DMS114 treated with DMSO at 0.1 percent for 48 hours (cell line): ENCODE data around the gene SRGAP3.
"Not testable (repeated sequence)": the region's sequence is repeated elsewhere in the genome, so short reads cannot be mapped to it uniquely, and the experiment has no call there.

Source experiments
- DNase-seq: peaks from one replicate; lab custom pipeline; 2025; ENCODE audit not compliant: unreplicated experiment; lab: John Stamatoyannopoulos, UW

SRGAP3 gene

DNA sequence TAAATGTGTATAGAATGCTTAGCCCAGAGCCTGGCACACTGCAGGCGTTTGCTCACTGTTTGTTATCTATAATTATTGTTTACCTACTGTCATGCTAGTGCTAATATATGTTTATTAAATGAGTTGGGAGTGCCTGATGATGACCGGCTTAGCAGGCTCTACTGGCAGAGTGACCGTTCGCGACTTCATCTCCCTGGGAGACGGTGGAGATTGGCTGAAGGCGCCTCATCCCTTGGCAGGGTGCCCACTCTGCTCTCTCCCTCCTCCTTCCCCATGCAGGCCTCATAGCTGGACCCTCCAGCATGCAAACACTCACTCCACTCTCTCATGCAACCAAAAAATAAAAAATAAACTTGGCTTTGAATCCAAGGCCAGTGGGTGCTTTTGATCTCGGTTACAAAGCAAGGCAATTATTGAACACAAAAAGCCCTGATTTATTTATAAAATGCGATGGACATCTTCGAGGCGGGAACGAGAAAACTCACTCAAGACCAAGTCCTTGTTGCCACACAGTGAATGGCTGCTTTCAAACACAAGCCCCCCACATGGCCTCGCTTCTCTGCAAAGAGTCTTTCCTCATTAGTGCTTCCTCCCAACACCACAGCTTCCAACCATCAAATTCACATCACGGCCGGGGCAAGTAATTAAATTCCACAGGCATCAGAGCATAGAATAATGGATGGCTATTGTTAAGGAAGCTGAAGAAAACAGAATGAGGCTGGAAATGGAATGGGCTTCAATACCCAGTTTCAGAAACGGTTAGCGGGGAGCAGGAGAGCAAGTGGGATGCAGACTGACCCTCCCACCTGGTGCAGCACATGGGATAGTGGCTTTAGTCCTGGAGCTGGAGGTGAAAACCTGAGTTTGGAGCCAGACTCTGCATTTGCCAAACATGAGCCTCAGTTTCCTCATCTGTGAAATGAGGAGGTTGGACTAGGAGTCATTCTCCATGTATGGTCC, 150.4 kb downstream of the SRGAP3 start:
- no peak for DNase-seq

DNA sequence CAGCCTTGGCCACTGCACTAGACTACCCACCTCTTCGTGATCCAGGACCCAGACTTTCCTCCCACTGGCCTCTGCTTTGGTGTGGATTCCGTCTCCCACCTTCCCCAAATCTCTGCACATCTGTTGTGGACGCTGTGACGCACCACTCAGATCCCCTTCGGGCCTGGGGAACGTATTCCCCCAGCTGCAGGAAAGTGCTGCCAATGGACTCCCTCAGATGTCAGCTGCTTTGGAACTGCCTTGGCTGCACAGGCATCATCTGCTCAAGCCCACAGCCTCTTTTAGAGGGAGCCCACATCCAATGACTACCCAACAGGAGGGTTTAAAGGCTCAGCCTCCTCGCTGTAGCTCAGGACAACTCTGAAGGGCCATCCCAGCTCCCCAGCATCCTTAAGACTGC, 152.0 kb downstream of the SRGAP3 start:
- DNase-seq = no peak

- DNase-seq = no peak
These were observed 157.8 kb downstream of the SRGAP3 start for GRCh38 chr3:9091486-9092235.

DNA sequence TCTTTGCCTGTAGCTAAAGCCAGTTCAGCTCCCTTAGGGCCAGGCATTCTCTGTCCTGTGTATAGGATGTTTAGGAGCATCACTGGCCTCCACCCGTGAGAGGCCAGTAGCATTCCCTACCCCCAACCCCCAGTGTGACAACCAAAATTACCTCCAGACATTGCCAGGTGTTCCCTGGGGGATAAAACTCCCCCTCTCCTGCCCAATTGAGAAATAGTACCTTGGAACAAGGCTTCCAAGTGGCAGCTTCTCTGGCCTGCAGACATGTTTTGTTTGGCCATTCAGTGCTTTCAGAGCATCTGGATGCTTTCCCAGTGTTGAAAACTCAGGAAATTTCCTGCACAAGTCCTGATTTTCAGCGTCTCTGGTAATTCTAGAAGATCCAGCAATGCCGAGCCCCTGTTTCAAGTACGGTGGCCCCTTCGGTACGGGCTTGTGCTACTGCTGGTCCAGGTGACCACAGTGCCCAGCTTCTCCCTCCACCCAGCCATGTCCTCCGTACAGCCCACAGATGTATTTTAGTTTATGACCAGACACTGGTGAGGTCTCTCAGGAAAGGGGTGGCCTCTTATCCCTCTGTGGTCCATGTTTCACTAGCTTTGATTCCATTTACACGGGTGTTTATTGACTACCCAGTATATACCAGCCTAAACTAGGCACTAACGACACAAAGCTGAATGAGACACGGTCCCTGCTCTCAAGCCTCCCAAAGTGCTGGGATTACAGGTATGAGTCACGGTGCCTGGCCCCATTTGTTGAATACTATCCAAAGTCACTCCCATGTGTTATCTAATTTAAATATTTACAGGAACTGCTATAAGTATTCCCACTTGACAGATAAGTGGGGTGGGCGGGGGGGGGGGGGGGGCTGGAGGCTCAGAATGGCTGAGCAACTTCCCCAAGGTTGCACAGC, 160.7 kb downstream of the SRGAP3 start:
- DNase-seq = no peak

DNA sequence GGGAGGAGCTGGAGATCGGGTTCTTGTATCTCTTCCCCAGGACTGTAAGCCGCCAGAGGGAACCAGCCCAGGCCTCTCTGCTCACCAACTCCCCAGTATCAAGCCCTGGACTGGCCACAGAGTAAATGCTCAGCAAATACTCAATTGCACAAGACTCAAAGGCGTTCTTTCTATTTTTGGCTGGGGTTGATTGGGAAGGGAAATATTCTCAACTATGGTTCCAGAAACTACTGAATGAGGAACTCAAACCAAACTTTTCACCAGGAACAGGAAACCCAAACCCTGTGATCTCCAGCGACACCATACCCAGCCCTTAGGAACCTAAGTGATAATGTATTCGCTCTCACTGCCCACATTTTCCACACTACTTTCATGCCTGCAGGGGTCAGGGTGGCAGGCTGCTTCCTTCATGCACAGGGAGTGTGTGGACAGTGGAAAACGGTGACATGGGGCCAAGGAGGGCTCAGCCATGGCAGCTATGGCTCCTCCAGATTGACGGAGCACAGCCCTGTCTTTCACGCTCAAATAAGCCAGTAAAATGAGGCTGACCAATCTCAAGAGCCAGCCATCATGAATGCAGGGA, 161.5 kb downstream of the SRGAP3 start:
- DNase-seq = no peak

- not testable (repeated sequence) for DNase-seq
These were observed 164.0 kb downstream of the SRGAP3 start for GRCh38 chr3:9085428-9085827.

GRCh38 chr3:9081184-9081818, 168.1 kb downstream of the SRGAP3 start:
- no peak for DNase-seq

- no peak for DNase-seq
These were observed 169.3 kb downstream of the SRGAP3 start for GRCh38 chr3:9080163-9080562.

DNA sequence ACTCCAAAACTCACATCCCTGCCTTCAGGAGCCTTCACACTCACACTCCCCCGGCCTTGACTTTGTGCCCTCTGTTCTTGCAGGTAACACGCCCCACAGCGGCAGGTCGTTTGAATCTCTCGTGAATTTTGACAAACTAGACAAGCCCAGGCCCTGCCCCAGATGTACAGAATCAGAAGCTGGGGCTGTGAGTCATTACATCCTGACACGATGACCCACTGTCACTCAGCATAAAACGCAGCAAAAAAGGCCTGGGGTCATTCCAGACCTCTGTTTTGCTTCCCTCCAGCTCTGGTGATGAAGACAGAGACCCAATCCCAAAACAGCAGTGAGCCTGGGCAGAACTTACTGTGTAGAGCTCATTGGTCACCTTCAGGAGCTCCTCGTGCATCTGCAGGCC, 169.8 kb downstream of the SRGAP3 start:
- DNase-seq = no peak

- DNase-seq = no peak
These were observed 170.7 kb downstream of the SRGAP3 start for GRCh38 chr3:9078561-9079240.

DNA sequence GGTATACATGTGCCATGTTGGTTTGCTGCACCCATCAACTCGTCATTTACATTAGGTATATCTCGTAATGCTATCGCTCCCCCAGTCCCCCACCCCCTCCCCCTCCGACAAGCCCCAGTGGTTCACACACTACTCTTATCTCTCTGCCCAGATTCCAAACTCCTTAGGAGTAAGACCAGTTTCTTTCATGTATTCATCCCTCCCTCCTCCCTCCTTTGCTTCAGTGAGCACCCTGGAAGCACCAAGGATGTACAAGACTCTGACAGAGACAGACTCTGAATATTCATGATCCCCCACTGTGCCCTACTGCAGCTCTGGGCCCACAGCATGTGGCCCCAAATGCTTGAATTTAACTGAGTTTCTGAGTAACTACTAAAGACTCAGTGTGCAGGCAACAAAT, 172.4 kb downstream of the SRGAP3 start:
- DNase-seq = no peak

- no peak for DNase-seq
These were observed 173.7 kb downstream of the SRGAP3 start for GRCh38 chr3:9075762-9076161.

- no peak for DNase-seq
These were observed 175.4 kb downstream of the SRGAP3 start for GRCh38 chr3:9074079-9074478.

GRCh38 chr3:9072667-9073009, 176.8 kb downstream of the SRGAP3 start:
- no peak for DNase-seq

DNA sequence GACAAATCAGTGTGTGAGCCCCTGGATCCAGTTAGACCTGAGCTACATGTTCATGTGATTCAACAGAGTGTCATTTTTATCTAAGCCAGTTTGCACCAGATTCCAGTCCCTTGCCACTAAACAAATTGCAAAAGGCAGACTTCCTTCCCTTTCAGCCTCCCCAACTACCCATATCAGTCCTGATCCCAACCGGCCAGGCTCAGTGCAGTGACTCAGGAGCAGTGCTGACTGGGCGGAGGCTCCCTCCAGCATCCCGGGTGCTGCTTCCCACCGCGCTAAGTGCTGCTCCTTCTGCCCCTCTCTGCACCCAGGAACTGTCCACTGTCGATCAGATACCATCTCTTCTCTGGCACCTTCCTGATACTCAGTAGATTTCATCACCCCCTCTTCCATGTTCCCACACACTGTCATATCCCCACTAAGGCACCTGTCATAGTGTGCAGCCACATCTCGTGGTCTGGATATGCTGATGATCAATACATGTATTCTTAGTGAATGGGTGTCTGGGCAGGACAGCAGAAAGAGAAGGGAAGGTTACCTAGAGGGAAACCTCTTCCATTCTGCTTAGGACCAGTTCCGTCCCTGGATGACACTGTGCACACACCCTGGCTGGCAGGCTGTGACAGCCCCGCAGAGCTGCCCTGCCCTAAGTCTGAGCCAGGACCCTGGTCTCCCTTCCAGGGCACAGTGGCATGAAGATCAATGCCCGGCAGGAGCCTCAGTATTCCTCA, 177.3 kb downstream of the SRGAP3 start:
- DNase-seq = no peak

DNA sequence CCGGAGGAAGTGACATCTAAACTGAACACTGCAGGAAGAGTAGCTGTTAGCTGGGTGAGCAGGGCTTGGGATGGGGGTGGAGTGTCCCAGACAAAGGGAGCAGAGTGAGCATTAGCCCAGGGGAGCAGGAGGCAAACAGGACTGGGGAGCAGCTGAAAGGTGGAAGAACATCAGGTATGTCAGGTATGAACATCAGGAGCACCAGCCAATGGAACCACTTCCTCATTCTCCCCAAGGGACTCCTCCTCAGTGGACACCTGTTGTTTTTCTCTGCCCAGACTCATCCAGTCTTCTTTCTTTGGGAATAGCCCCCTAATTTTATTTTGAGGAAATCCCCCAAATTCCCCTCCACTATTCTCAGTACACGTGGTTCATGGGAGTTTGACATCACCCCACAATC, 178.5 kb downstream of the SRGAP3 start:
- no peak for DNase-seq

GRCh38 chr3:9069971-9070370, 179.5 kb downstream of the SRGAP3 start:
- DNase-seq = no peak

DNA sequence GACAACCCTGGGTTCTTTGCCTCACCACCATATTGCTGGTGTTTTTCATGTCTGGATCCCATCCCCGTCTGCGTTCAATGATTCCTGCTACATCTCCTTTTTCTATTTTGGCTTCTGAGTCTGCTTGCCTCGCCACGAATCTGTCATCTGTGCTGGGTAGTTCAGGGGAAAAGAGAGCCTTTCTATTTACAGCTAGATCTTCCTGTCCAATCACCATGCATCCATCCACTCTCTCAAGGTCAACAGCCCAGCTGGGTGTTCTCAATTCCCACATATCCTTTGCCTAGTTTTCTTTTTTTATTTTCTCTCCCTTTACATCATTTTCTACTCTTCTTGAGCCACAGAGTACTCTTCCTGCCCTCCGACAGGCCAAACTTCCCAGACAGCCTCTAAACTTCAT, 181.4 kb downstream of the SRGAP3 start:
- no peak for DNase-seq

DNA sequence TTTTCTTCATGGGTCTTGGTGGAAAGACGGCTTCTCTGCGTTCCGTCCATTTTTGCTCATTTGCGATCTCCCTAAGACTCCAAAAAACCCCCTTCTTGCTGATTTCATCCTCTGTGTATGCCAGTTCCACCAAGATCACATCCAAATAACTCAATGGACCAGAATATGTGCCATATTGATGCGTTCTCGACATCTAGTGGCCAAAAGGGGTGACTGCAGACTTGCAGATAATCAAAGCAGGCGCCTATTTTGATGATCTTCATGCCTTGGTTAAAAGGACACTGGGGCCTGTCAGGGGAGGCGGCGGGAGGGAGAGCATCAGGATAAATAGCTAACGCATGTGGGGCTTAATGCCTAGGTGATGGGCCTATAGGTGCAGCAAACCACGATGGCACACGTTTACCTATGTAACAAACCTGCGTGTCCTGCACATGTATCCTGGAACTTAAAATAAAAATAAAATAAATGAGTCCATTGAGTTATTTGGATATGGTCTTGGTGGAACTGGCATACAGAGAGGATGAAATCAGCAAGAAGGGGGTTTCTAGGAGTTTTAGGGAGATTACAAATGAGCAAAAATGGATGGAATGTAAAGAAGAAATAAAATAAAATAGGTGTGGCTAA, 182.0 kb downstream of the SRGAP3 start:
- peak; percentile 33 for DNase-seq
